Stimulated activated CD4-positive, alpha-beta T cell treated with anti-CD3 and anti-CD28 coated beads, Interleukin-2, amount 100 ng/mL, for 48 hours (primary cell): ENCODE data around the gene PBX4.

Experiments
- DNase-seq, 2 donors: peaks; one replicate each; pipeline ENCODE4 v3.0.0-alpha.2; 2020

PBX4 gene

DNA sequence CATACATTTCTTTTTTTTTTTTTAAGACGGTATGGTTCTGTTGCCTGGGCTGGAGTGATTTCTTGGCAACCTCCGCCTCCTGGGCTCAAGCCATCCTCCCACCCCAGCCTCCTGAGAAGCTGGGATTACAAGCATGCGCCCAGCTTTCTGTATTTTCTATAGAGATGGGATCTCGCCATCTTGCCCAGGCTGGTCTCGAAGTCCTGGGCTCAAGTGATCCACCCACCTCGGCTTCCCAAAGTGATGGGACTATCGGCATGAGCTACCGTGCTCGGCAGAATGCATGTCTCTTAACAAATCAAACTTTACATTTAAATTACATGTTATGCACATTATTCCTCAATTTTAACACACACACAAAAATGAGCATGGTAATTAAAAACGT, 101.3 kb downstream of the PBX4 start:
- no peak for DNase-seq

DNA sequence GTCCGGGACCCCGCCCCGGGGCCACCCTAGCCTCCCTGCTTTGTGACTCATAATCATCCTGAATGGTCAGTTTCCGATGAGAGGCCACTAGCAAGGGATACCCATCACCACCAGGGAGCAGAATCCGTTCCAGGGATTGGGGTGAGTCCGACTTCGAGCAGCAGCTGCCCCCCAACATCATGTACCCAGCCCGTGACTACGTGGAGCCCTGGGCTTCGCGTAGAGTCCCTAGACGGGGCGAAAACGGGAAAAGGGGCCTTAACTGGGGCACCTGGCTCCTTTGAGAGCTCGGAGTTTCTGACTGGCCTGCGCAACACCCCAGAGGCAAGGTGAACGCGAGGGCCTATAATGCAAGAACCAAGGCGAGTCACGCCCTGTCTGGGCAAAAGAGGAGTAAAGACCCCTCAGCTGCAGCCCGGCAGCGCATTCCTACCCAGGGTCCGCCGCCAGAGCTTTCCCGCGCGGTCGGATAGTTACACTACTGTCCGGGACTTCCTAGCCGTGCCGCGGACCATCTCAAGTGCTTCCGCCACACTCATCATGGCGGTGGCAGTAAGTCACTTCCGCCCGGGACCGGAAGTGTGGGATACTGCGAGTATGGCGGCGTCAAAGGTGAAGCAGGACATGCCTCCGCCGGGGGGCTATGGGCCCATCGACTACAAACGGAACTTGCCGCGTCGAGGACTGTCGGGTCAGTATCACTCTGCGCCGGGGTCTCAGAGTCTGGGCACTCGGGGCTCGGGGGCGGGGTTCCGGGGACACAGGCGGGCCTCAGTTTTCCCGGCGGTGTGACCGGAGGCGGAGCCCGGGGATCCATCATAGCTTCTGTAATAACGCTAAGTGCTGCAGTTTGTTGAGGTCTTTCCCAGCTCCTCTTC, 102.6 kb downstream of the PBX4 start, which contains the start of gene NDUFA13:
Gene NDUFA13, plus strand, starts transcription at position 584 of the 878 bp plus-strand sequence. Its CDS starts 14 bp downstream, at position 598.
- DNase-seq: peak; percentile 96 to 97

DNA sequence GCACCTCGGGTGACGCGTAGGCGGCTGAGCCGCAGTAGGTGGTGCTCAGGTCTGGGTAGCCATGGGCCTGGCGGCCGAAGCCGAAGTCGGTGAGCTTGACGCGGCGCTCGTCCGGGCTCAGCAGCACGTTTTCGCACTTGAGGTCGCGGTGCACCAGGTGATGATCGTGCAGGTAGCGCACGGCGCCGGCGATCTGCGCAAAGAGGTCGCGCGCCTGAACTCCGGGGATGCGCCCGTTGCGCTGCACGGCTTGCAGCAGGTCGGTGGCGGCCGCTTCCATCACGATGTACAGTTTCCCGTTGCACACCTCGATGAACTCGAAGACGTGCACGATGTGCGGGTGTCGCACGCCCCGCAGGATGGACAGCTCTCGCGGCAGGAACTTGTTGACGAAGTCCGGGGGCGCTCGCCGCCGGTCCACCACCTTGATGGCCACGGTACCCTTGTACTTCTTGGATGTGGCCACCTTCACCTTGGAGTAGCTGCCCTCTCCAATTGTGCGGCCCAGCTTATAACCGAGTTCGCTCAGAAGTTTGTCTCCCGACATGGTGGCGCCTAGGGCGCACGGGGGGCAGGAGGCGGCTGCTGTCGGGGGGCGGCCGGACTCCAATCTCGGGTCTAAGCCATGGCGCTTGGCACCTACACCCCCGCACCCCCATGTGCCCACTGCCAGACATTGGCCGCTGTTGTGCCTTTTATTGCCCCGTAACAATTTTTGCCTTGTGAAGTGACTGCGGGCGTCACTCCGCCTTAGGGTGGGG, 103.4 kb downstream of the PBX4 start, which contains the start of gene TSSK6:
Gene TSSK6, minus strand, starts transcription at position 668 of the 761 bp plus-strand sequence. Its CDS starts 121 bp downstream, at position 547.
- DNase-seq: no peak

DNA sequence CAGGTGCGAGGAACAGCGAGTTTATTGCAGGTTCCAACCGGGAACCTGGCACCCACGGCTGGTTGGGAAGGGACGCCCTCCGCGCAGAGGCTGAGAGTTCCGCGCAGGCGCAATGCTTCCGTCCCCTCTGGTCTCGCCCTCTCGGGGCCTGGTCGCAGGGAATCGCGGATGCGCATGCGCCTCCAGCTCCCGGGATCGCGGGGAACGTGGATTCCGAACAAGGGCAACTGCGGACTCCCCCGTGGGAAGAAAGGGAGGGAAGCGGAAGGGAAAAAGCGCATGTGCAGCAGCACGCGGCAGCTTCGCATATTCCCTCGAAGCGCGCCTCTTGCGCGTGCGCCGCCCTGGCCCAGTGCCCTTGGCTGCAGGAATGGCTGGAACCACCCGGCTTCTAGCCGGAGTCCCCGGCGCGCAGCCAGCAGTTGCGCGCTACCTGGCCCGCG, 104.3 kb downstream of the PBX4 start:
- no peak for DNase-seq

DNA sequence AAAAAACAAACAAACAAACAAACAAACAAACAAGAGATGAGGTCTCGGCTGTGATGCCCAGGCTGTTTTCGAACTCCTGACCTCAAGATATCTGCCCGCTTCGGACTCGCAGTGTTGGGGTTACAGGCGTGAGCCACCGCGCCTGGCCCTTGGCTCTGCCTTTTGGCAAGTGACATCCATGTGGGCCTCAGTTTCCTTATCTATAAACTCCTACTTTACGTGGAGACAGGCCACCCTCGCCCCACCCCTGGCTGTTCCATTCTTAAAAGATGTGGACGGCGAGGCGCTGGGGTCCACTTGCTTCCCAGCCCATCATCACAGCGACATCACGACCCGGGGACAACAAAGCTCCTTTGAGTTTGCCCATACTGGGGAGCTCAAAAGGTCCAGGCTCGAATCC, 104.8 kb downstream of the PBX4 start:
- DNase-seq: no peak
